Mesendoderm (in vitro differentiated cells): ENCODE data around the gene ATP5F1B.

Experiments
- DNase-seq: peaks from one replicate; pipeline ENCODE4 v3.0.0; 2013
- H2AK5ac ChIP-seq: 2 replicates; pipeline ENCODE4 v1.6.1; 2013; ENCODE audit warnings: low read length, inconsistent platforms
- H2BK120ac ChIP-seq: 2 replicates; pipeline ENCODE4 v1.6.1; 2013; ENCODE audit warnings: low read depth, mild to moderate bottlenecking, low read length, moderate library complexity, mixed read lengths
- H2BK15ac ChIP-seq: replicated peaks from 2 replicates; pipeline ENCODE4 v1.6.1; 2013; ENCODE audit warnings: low read depth, mild to moderate bottlenecking, moderate library complexity
- H2BK5ac ChIP-seq: 2 replicates; pipeline ENCODE4 v1.6.1; 2013; ENCODE audit warnings: low read length, inconsistent platforms
- H3K18ac ChIP-seq: 2 replicates; pipeline ENCODE4 v1.6.1; 2013; ENCODE audit warnings: mild to moderate bottlenecking, low read length, mixed read lengths
- H3K23ac ChIP-seq: one replicate; pipeline ENCODE4 v1.6.1; 2013; ENCODE audit warnings: low read length
- H3K27ac ChIP-seq: 2 replicates; pipeline ENCODE4 v1.5.1; 2013; ENCODE audit warnings: low read depth, mild to moderate bottlenecking, inconsistent platforms, low read length, moderate library complexity
- H3K27me3 ChIP-seq: 2 replicates; pipeline ENCODE4 v1.6.1; 2013; ENCODE audit warnings: low read length, control low read depth, mild to moderate bottlenecking, inconsistent platforms; ENCODE audit not compliant: insufficient read depth, poor library complexity
- H3K36me3 ChIP-seq: 2 replicates; pipeline ENCODE4 v1.6.1; 2013; ENCODE audit warnings: low read length, inconsistent platforms; ENCODE audit not compliant: control insufficient read depth, insufficient read depth
- H3K4ac ChIP-seq: one replicate; pipeline ENCODE4 v1.6.1; 2013; ENCODE audit warnings: low read depth, mild to moderate bottlenecking, low read length, moderate library complexity
- H3K4me1 ChIP-seq: 2 replicates; pipeline ENCODE4 v1.6.1; 2013; ENCODE audit warnings: low read depth, low read length, inconsistent platforms; ENCODE audit not compliant: control insufficient read depth
- H3K4me2 ChIP-seq: 2 replicates; pipeline ENCODE4 v1.6.1; 2013; ENCODE audit warnings: low read length
- H3K4me3 ChIP-seq: 2 replicates; pipeline ENCODE4 v1.5.1; 2013; ENCODE audit warnings: mild to moderate bottlenecking, low read length
- H3K56ac ChIP-seq: one replicate; pipeline ENCODE4 v1.6.1; 2013; ENCODE audit warnings: low read length
- H3K79me1 ChIP-seq: 2 replicates; pipeline ENCODE4 v1.6.1; 2013; ENCODE audit warnings: low read length, inconsistent platforms
- H3K79me2 ChIP-seq: 2 replicates; pipeline ENCODE4 v1.6.1; 2013; ENCODE audit warnings: mild to moderate bottlenecking, low read length; ENCODE audit not compliant: control insufficient read depth, insufficient read depth
- H3K9ac ChIP-seq: 2 replicates; pipeline ENCODE4 v1.6.1; 2013; ENCODE audit warnings: low read length, inconsistent platforms
- H4K5ac ChIP-seq: one replicate; pipeline ENCODE4 v1.6.1; 2013; ENCODE audit warnings: low read length
- H4K8ac ChIP-seq: one replicate; pipeline ENCODE4 v1.6.1; 2013; ENCODE audit warnings: low read depth, mild to moderate bottlenecking, control low read depth, low read length, moderate library complexity
- WGBS: extraction: QIAGEN DNeasy Blood & Tissue Kit; methylation state at CpG from one replicate; pipeline ENCODE4 v1.1.7; 2013; ENCODE audit warnings: low lambda C conversion rate, missing lambda C conversion rate; ENCODE audit not compliant: insufficient coverage; ENCODE audit errors: extremely low coverage; 5-methylcytosine and 5-hydroxymethylcytosine counted together

The ATP5F1B gene

DNA sequence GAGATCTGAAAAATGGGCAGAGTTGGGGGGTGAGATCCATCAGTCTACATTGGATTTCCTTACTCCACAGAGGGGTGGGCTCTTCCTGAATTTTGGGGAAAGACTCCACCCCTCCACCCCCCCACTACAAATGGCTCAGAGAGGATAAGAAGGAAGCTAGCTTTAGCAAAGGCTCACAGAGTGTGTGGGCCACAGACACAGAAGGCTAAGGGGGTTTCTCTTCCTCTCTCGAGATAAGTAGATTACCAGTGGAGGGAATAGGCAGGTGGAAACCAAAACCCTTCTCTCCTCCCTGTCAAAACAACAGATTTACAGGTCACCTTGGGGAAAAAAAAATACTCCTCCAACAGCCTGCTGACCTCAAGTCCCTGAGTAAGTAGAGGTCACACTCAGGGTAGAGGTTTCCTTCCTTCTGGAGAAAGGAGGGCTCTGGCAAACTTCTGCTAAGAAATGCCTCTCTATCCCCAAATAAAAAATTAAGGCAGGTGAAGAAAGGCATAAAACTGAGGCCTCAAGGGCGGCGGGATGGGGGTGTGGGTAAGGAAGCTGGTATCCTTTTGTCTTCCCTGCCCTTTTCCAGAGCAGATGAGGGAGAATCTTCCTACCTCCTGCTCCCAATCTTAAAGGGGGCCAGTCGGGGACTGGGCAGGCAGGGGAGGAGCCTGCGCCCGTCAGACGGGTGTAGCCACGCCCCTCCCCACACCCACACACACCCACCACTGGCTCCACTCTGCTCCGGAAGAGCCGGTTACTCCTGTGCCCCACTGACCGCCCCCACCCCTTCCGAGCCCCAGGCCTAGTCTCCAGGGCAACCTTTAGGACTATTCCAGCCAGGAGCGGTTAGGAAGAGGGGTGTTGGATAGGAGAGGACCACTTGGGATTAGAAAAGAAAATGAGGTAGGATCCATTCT, 13.7 kb downstream of the ATP5F1B start:
- Histone ChIP-seq H3K18ac (no peak overlapping the region), H3K79me2 (peaks cover 28% of the 10 kb centered on the region), H3K27me3 (no peaks in the 10 kb centered on the region), H3K4ac (no peak overlapping the region), H3K4me1 (peaks cover 20% of the 10 kb centered on the region), H2BK120ac (no peak overlapping the region), H2BK15ac (no peak overlapping the region), H3K36me3 (no peaks in the 10 kb centered on the region), H3K4me3 (no peak overlapping the region), H4K8ac (no peak overlapping the region), H2BK5ac (no peak overlapping the region), H3K56ac (peak overlapping the region; percentile 66), H3K23ac (no peak overlapping the region), H4K5ac (no peak overlapping the region), H2AK5ac (no peak overlapping the region), H3K4me2 (peak overlapping the region; percentile 0), H3K79me1 (peaks cover 8% of the 10 kb centered on the region), H3K27ac (peak overlapping the region; percentile 62), H3K9ac (peak overlapping the region; percentile 45)
- DNase-seq = peak; percentile 71
- WGBS = no CpG with 5 or more reads among the region's 13 CpGs

DNA sequence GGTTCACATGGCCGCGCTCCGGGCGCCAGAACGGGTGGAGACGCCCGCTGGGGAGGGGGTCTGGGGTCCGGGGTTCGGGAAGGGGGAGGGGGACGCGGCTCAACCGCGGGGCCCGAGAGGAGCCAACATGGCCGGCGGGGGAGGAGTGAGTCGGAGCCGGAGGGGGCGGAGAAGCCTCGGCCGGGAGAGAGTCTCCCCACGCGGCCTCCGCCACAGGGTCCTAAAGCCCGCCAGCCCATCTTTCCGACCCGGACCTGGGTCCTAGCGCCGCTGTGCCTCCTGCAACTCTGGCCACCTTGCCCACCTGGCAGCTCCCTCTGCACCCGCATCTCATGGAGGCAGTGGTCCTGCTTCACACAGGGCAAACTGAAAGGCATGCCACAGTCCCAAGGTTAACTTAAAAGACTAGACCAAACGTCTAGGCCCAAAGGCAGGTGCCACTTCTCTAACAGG, 15.6 kb downstream of the ATP5F1B start, which contains the start of gene BAZ2A:
TSS of gene BAZ2A (minus strand) at position 147 of the 453 bp plus-strand sequence. CDS start 12,796 bp downstream, outside the sequence.
- H3K4me2 ChIP-seq = peak within 1 kb of the TSS; percentile 92
- peak within 1 kb of the TSS; percentile 73 for H3K4me3 ChIP-seq
- no peak within 1 kb of the TSS for H2AK5ac ChIP-seq
- H3K56ac ChIP-seq = peak within 1 kb of the TSS; percentile 87
- peak within 1 kb of the TSS; percentile 84 for H4K8ac ChIP-seq
- H2BK5ac ChIP-seq = peak within 1 kb of the TSS; percentile 82
- H3K79me2 ChIP-seq = peaks cover 38% of the 10 kb centered on the region
- H3K36me3 ChIP-seq = no peaks in the 10 kb centered on the region
- H3K27ac ChIP-seq = peak within 1 kb of the TSS; percentile 68
- WGBS = no CpG with 5 or more reads among the region's 31 CpGs
- peak within 1 kb of the TSS; percentile 99 for H3K18ac ChIP-seq
- H2BK15ac ChIP-seq = peak within 1 kb of the TSS; percentile 25
- peak; percentile 94 for DNase-seq
- H2BK120ac ChIP-seq = peak within 1 kb of the TSS; percentile 83
- peaks cover 13% of the 10 kb centered on the region for H3K79me1 ChIP-seq
- no peaks in the 10 kb centered on the region for H3K27me3 ChIP-seq
- H3K4me1 ChIP-seq = peaks cover 18% of the 10 kb centered on the region
- H4K5ac ChIP-seq = no peak within 1 kb of the TSS
- H3K23ac ChIP-seq = no peak within 1 kb of the TSS
- peak within 1 kb of the TSS; percentile 76 for H3K9ac ChIP-seq
- H3K4ac ChIP-seq = peak within 1 kb of the TSS; percentile 72

DNA sequence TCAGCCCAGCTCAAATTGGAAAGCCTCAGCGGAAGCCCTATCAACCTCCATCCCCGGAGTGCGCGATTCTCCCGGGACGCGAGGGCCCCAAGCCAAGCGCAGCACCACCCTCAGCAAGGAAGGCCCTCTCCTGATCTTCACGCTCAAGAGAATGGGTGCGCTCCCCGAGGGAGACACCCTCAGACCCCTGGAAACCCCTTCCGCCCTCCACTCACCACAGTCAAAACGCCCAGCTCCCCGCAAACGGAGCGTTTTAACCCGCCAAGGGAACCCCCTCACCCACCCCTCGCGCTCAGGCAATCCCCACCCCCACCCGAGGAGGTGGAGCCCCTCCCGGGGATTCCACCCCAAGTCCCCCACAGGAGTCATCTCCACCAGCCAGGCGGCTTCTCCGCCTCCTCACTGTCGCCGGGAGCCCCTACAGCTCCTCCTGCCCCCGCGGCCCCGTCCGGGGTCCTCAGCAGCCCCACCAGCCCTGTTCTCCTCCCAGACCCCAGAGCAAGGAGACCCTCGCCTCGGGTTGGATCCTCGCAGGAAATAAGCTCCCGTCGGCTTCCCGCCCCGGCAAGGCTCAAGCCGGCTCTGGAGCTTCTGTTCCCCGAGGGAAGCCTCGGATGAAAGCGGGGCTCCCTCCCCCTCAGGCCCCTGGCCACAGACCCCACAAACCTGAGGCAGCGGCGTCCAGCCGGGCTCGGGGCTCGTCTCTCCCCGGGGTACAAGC, 16.2 kb downstream of the ATP5F1B start:
- peak overlapping the region; percentile 82 for H2BK5ac ChIP-seq
- peak overlapping the region; percentile 99 for H3K18ac ChIP-seq
- no peaks in the 10 kb centered on the region for H3K36me3 ChIP-seq
- peak overlapping the region; percentile 76 for H3K9ac ChIP-seq
- peak; percentile 35 for DNase-seq
- peak overlapping the region; percentile 87 for H3K56ac ChIP-seq
- peak overlapping the region; percentile 72 for H3K4ac ChIP-seq
- peak overlapping the region; percentile 84 for H4K8ac ChIP-seq
- peaks cover 13% of the 10 kb centered on the region for H3K79me1 ChIP-seq
- peak overlapping the region; percentile 92 for H3K4me2 ChIP-seq
- H3K27ac ChIP-seq = peak overlapping the region; percentile 68
- H2AK5ac ChIP-seq = no peak overlapping the region
- H3K79me2 ChIP-seq = peaks cover 39% of the 10 kb centered on the region
- H2BK120ac ChIP-seq = peak overlapping the region; percentile 83
- peak overlapping the region; percentile 25 for H2BK15ac ChIP-seq
- peaks cover 18% of the 10 kb centered on the region for H3K4me1 ChIP-seq
- no peaks in the 10 kb centered on the region for H3K27me3 ChIP-seq
- no peak overlapping the region for H3K23ac ChIP-seq
- no CpG with 5 or more reads among the region's 46 CpGs for WGBS
- H4K5ac ChIP-seq = no peak overlapping the region
- peak overlapping the region; percentile 73 for H3K4me3 ChIP-seq

DNA sequence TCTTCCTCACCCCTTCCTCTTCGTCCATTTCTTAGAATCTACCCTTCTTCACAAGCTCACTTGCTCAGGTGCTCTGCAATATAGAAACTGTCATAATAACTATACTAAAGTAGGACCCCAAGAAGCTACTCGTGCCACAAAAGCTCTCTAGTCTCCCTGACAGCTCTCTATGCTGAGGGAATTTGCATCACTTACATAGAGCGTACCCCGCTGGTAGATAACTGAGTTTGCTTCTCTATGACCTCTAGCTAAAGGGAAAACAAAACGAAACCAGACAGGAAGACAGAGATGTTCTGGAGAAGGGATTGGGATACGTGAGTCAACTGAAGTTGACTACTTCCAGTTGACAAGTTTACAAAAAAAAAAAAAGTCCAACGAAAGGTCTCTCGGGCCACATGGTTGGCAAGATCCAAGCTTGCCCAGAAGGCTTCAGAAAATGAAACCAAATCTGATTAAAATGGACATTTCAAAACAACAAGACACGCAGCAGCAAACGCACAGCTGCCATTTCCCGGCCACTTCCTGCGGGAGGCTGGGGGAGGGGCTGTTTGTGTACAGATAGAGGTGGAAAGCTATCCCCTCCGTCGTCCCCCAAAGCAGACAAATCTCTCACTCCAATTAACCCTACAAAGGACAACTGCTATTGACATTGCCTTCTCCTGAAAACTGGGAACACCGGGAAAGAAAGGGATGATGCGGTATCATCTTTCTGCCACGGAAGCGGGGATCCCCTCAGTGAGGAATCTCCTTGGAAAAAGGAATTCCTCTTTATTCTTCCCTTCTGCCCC, 16.9 kb downstream of the ATP5F1B start:
- no peaks in the 10 kb centered on the region for H3K36me3 ChIP-seq
- no peak overlapping the region for H4K8ac ChIP-seq
- H3K4me3 ChIP-seq = peak overlapping the region; percentile 73
- peaks cover 13% of the 10 kb centered on the region for H3K79me1 ChIP-seq
- no peak overlapping the region for H3K23ac ChIP-seq
- H2BK15ac ChIP-seq = no peak overlapping the region
- peaks cover 18% of the 10 kb centered on the region for H3K4me1 ChIP-seq
- no peak overlapping the region for H4K5ac ChIP-seq
- DNase-seq = peak; percentile 56
- no peak overlapping the region for H2AK5ac ChIP-seq
- peak overlapping the region; percentile 87 for H3K56ac ChIP-seq
- H2BK120ac ChIP-seq = peak overlapping the region; percentile 31
- H3K27me3 ChIP-seq = no peaks in the 10 kb centered on the region
- H3K18ac ChIP-seq = peak overlapping the region; percentile 99
- WGBS = no CpG with 5 or more reads among the region's 18 CpGs
- no peak overlapping the region for H3K4ac ChIP-seq
- H3K79me2 ChIP-seq = peaks cover 44% of the 10 kb centered on the region
- H3K4me2 ChIP-seq = peak overlapping the region; percentile 92
- H3K27ac ChIP-seq = peak overlapping the region; percentile 68
- H2BK5ac ChIP-seq = peak overlapping the region; percentile 9
- peak overlapping the region; percentile 76 for H3K9ac ChIP-seq

DNA sequence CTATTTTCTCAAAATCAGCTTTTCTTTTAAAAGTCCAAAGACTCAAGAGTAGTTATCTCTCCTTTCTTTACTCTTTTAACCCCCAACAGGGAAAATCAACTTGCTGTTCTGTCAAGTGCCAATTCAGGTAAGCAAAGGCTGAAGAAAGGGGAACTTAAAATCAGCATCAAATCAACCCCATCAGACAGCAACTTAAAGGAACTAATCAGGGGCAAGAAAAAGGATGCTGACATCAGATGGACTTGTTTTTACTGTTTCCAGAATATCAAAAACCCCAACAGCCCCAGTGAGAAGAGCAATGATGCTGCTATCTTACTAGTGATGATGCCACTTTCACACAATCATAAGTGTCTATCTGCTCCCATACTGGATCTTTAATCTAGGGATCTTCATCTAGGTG, 19.1 kb downstream of the ATP5F1B start:
- H3K27ac ChIP-seq = no peak overlapping the region
- peaks cover 54% of the 10 kb centered on the region for H3K79me2 ChIP-seq
- no peak overlapping the region for H3K4ac ChIP-seq
- H3K27me3 ChIP-seq = no peaks in the 10 kb centered on the region
- no peak overlapping the region for H2BK120ac ChIP-seq
- no peak overlapping the region for H3K9ac ChIP-seq
- peaks cover 5% of the 10 kb centered on the region for H3K4me1 ChIP-seq
- no peak overlapping the region for H2AK5ac ChIP-seq
- H3K4me2 ChIP-seq = no peak overlapping the region
- no peak overlapping the region for H2BK15ac ChIP-seq
- H4K8ac ChIP-seq = no peak overlapping the region
- peaks cover 15% of the 10 kb centered on the region for H3K79me1 ChIP-seq
- H3K18ac ChIP-seq = no peak overlapping the region
- H3K56ac ChIP-seq = no peak overlapping the region
- no peak overlapping the region for H4K5ac ChIP-seq
- H3K23ac ChIP-seq = no peak overlapping the region
- no peak for DNase-seq
- no peak overlapping the region for H2BK5ac ChIP-seq
- no peak overlapping the region for H3K4me3 ChIP-seq
- H3K36me3 ChIP-seq = no peaks in the 10 kb centered on the region
